GM12891 (cell line): ENCODE measurements around the gene PURB.
"Not testable (repeated sequence)": the region's sequence is repeated elsewhere in the genome, so short reads cannot be mapped to it uniquely, and the experiment has no call there.

Source experiments
- POLR2A ChIP-seq: IDR thresholded peaks from 2 replicates; pipeline ENCODE4 v1.6.1; 2011; ENCODE audit warnings: low read depth, low read length, control low read depth
- POLR2AphosphoS5 ChIP-seq: IDR thresholded peaks from 2 replicates; pipeline ENCODE4 v1.6.1; 2011; ENCODE audit warnings: low read depth, low read length, control low read depth
- TAF1 ChIP-seq: IDR thresholded peaks from 2 replicates; pipeline ENCODE4 v1.6.1; 2011; ENCODE audit warnings: low read depth, low read length, control low read depth

GRCh38 chr7:44843440-44843839, 41.9 kb downstream of the PURB start:
- not testable (repeated sequence) for TF ChIP-seq POLR2AphosphoS5, POLR2A, TAF1
